HepG2 (cell line): Measurements from ENCODE around the gene DCUN1D3. TPM values are rescaled to one million over a fixed set of nuclear protein-coding genes. Genes with fewer than 3 reads are reported as not detected.

Source experiments
- ARID5B ChIP-seq: IDR thresholded peaks from 2 replicates; pipeline ENCODE4 v1.4.0; 2020; ENCODE audit warnings: mild to moderate bottlenecking, missing genetic modification reagents
- NONO ChIP-seq, 2 experiments: fragments of 450-650 bp in 1 of 2; sonication (generic) in 1 of 2; formaldehyde crosslinking in 1 of 2; IDR thresholded peaks in 1 of 2; conservative IDR thresholded peaks in 1 of 2; 2 replicates each; pipeline versions ENCODE4 v1.6.1 to v1.8.0; 2017 to 2022; ENCODE audit warnings: mild to moderate bottlenecking in 1 of 2, missing genetic modification reagents in 1 of 2, moderate library complexity in 1 of 2
- SAFB2 ChIP-seq: sonication (generic); formaldehyde crosslinking; IDR thresholded peaks from 2 replicates; pipeline ENCODE4 v1.5.1; 2020; ENCODE audit warnings: missing genetic modification reagents, low read depth, mild to moderate bottlenecking, borderline replicate concordance
- SMARCC2 ChIP-seq: fragments of 450-650 bp; IDR thresholded peaks from 2 replicates; pipeline ENCODE4 v1.6.1; 2017; ENCODE audit warnings: antibody characterized with exemption, mild to moderate bottlenecking
- XRCC5 ChIP-seq: fragments of 200-400 bp; formaldehyde crosslinking; optimal IDR thresholded peaks from 2 replicates; pipeline ENCODE3; 2017; ENCODE audit warnings: mild to moderate bottlenecking, low read length
- ZNF235 ChIP-seq: sonication (generic); formaldehyde crosslinking; IDR thresholded peaks from 2 replicates; pipeline ENCODE4 v1.8.1; 2023; ENCODE audit warnings: mild to moderate bottlenecking, missing genetic modification reagents, borderline replicate concordance
- ZNF775 ChIP-seq: sonication (generic); formaldehyde crosslinking; IDR thresholded peaks from 2 replicates; pipeline ENCODE4 v1.4.0; 2020; ENCODE audit warnings: missing genetic modification reagents, mild to moderate bottlenecking, moderate library complexity, borderline replicate concordance
- polyA plus RNA-seq, 8 experiments: library from polyadenylated mRNA; depleted of rRNA in 3 of 8; stranded (reverse) in 7 of 8; unstranded in 1 of 8; fragments of >200 nt; fragmentation: Illumina TruSeq in 4 of 8; extraction: Trizol in 4 of 8; gene quantifications; 2 replicates each; pipeline versions ENCODE4 v1.2.1 to v1.2.3, GENCODE V29; 2011 to 2016; ENCODE audit warnings: low read depth in 4 of 8, missing spikeins in 1 of 8, mixed read lengths in 1 of 8; ENCODE audit not compliant: insufficient read depth in 1 of 8
- total RNA-seq, 5 experiments: library from RNA; depleted of rRNA; stranded (reverse); fragments of >200 nt; fragmentation: Illumina TruSeq; extraction: Trizol; gene quantifications; 2 replicates each; pipeline ENCODE4 v1.2.3, GENCODE V29; 2016; ENCODE audit warnings: low read depth in 1 of 5
- TF ChIP-seq, protein P1 (sequence below): sonication (generic); formaldehyde crosslinking; IDR thresholded peaks from 2 replicates; pipeline ENCODE4 v1.4.0; 2020; ENCODE audit warnings: missing genetic modification reagents, borderline replicate concordance
- TF ChIP-seq, protein P2 (sequence below): sonication (generic); formaldehyde crosslinking; IDR thresholded peaks from 2 replicates; pipeline ENCODE4 v1.4.0; 2020; ENCODE audit warnings: missing genetic modification reagents, borderline replicate concordance
- TF ChIP-seq, protein P3 (sequence below): sonication (generic); formaldehyde crosslinking; IDR thresholded peaks from 2 replicates; pipeline ENCODE4 v1.5.0; 2020; ENCODE audit warnings: mild to moderate bottlenecking, missing genetic modification reagents

The DCUN1D3 gene
- total and polyA plus RNA-seq, 2 of the 13 experiments (the other 11 are each of a cell fraction or from before 2014, with no cell fraction given) = 5.0 to 19.3 TPM

DNA sequence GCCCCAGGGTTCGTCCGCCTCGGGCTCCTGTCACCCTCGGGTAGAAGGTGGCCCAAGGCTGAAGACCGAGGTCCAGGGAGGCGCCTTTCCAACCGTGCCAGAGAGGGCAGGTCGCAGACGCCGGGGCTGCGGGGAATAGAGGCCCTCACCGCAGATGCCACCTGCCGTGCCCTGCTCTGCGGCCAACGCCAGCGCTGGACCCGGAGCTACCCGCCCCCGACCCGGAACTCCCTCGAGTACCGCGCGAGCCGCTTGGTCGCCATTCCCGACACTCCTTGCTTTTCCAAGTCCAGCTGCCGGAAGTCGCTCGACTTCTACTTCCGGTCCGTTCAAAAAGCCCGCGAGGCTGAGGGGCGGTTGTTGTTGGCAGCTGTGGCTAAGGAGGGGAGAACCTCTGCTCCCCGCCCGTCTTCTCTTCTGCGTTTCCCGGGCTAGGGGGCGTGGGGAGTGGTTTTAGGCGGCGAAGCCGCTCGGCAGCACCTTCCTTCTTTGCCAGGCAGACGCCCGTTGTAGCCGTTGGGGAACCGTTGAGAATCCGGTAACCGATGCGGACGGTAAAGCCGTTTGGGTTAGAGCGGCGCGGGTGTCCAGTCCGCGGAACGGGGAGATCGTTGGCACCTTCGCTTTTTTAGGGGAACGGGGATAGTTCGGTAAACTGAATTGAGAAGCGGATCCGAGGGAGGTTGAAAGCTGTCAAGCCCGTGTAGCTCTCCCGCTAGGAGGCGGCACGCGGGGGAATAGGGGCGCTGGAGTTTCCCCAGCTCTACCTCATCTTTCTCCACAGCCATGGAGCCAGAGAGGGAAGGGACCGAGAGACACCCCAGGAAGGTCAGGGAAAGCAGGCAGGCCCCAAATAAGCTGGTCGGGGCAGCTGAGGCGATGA is 93.7 kb downstream of the DCUN1D3 start, which contains the start of the genes ERI2 and REXO5 (continued):
- TF ChIP-seq ZNF235 (CRISPR knock-in tag) (peak; percentile 72; the same call in 1 of the 2 replicates), XRCC5 (peak; percentile 67), SAFB2 (peak; percentile 89), SMARCC2 (no peak), ARID5B (CRISPR knock-in tag) (peak; percentile 72), ZNF775 (CRISPR knock-in tag) (peak; percentile 55; the same call in 1 of the 2 replicates), NONO (IDR thresholded peaks at IDR 0.05) (no peak), NONO (CRISPR knock-in tag; conservative IDR thresholded peaks at IDR 0.05) (peak; percentile 99)
- TF ChIP-seq, protein P1, sequence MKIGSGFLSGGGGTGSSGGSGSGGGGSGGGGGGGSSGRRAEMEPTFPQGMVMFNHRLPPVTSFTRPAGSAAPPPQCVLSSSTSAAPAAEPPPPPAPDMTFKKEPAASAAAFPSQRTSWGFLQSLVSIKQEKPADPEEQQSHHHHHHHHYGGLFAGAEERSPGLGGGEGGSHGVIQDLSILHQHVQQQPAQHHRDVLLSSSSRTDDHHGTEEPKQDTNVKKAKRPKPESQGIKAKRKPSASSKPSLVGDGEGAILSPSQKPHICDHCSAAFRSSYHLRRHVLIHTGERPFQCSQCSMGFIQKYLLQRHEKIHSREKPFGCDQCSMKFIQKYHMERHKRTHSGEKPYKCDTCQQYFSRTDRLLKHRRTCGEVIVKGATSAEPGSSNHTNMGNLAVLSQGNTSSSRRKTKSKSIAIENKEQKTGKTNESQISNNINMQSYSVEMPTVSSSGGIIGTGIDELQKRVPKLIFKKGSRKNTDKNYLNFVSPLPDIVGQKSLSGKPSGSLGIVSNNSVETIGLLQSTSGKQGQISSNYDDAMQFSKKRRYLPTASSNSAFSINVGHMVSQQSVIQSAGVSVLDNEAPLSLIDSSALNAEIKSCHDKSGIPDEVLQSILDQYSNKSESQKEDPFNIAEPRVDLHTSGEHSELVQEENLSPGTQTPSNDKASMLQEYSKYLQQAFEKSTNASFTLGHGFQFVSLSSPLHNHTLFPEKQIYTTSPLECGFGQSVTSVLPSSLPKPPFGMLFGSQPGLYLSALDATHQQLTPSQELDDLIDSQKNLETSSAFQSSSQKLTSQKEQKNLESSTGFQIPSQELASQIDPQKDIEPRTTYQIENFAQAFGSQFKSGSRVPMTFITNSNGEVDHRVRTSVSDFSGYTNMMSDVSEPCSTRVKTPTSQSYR (CRISPR knock-in tag) = peak; percentile 67; the same call in 1 of the 2 replicates
- TF ChIP-seq, protein P2, sequence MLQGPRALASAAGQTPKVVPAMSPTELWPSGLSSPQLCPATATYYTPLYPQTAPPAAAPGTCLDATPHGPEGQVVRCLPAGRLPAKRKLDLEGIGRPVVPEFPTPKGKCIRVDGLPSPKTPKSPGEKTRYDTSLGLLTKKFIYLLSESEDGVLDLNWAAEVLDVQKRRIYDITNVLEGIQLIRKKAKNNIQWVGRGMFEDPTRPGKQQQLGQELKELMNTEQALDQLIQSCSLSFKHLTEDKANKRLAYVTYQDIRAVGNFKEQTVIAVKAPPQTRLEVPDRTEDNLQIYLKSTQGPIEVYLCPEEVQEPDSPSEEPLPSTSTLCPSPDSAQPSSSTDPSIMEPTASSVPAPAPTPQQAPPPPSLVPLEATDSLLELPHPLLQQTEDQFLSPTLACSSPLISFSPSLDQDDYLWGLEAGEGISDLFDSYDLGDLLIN (CRISPR knock-in tag) = peak; percentile 98; the same call in 1 of the 2 replicates
- TF ChIP-seq, protein P3, sequence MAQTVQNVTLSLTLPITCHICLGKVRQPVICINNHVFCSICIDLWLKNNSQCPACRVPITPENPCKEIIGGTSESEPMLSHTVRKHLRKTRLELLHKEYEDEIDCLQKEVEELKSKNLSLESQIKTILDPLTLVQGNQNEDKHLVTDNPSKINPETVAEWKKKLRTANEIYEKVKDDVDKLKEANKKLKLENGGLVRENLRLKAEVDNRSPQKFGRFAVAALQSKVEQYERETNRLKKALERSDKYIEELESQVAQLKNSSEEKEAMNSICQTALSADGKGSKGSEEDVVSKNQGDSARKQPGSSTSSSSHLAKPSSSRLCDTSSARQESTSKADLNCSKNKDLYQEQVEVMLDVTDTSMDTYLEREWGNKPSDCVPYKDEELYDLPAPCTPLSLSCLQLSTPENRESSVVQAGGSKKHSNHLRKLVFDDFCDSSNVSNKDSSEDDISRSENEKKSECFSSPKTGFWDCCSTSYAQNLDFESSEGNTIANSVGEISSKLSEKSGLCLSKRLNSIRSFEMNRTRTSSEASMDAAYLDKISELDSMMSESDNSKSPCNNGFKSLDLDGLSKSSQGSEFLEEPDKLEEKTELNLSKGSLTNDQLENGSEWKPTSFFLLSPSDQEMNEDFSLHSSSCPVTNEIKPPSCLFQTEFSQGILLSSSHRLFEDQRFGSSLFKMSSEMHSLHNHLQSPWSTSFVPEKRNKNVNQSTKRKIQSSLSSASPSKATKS (CRISPR knock-in tag) = peak; percentile 93; the same call in 1 of the 2 replicates
